ENCODE results near the gene THSD7B.

The THSD7B gene

GRCh38 chr2:137638932-137639331 is 873.6 kb downstream of the THSD7B start:
- H3K9me3 ChIP-seq (ENCODE audit: control insufficient read depth, low read length): no peaks in the 10 kb centered on the region

GRCh38 chr2:137644731-137645130 is 879.4 kb downstream of the THSD7B start:
- H3K4me1 ChIP-seq: no peaks in the 10 kb centered on the region
- no peaks in the 10 kb centered on the region for H3K27me3 ChIP-seq (ENCODE audit: control insufficient read depth, insufficient read depth, low read length)
- TF ChIP-seq CTCF (IDR thresholded peaks at IDR 0.05): no peak
- H3K27ac ChIP-seq: no peak overlapping the region
- no peaks in the 10 kb centered on the region for H3K9me3 ChIP-seq (ENCODE audit: control insufficient read depth, low read length)
- no peak overlapping the region for H3K4me3 ChIP-seq (ENCODE audit: low read depth, low read length)
- no peak overlapping the region for H3K4me2 ChIP-seq (ENCODE audit: low read length)
- H2AFZ ChIP-seq: no peak overlapping the region
- no peaks in the 10 kb centered on the region for H3K79me2 ChIP-seq
- H3K9ac ChIP-seq: no peak overlapping the region
- no peaks in the 10 kb centered on the region for H3K36me3 ChIP-seq (ENCODE audit: control insufficient read depth, insufficient read depth, low read length)

More at GRCh38 chr2:137638932-137639331, 873.6 kb downstream of the THSD7B start:
- TF ChIP-seq CTCF (IDR thresholded peaks at IDR 0.05): no peak
- Histone ChIP-seq H3K4me2 (ENCODE audit: low read length) (no peak overlapping the region), H3K4me1 (no peaks in the 10 kb centered on the region), H3K27me3 (ENCODE audit: control insufficient read depth, insufficient read depth, low read length) (no peaks in the 10 kb centered on the region), H3K36me3 (ENCODE audit: control insufficient read depth, insufficient read depth, low read length) (no peaks in the 10 kb centered on the region), H3K27ac (no peak overlapping the region), H3K9ac (no peak overlapping the region), H2AFZ (no peak overlapping the region), H3K4me3 (ENCODE audit: low read depth, low read length) (no peak overlapping the region), H3K79me2 (no peaks in the 10 kb centered on the region)

- Histone ChIP-seq H3K27ac (no peak overlapping the region), H3K4me3 (ENCODE audit: low read depth, low read length) (no peak overlapping the region)
- no peak for TF ChIP-seq CTCF (IDR thresholded peaks at IDR 0.05)
Measured at GRCh38 chr2:137654046-137654445, 888.7 kb downstream of the THSD7B start.

GRCh38 chr2:137655814-137656213 is 890.5 kb downstream of the THSD7B start:
- H2AFZ ChIP-seq: no peak overlapping the region
- H3K4me3 ChIP-seq (ENCODE audit: low read depth, low read length): no peak overlapping the region
- no peaks in the 10 kb centered on the region for H3K79me2 ChIP-seq
- no peak for TF ChIP-seq CTCF (IDR thresholded peaks at IDR 0.05)
- H3K9me3 ChIP-seq (ENCODE audit: control insufficient read depth, low read length): no peaks in the 10 kb centered on the region
- H3K27ac ChIP-seq: no peak overlapping the region
- H3K36me3 ChIP-seq (ENCODE audit: control insufficient read depth, insufficient read depth, low read length): no peaks in the 10 kb centered on the region
- H3K4me1 ChIP-seq: no peaks in the 10 kb centered on the region
- H3K27me3 ChIP-seq (ENCODE audit: control insufficient read depth, insufficient read depth, low read length): no peaks in the 10 kb centered on the region
- H3K9ac ChIP-seq: no peak overlapping the region
- no peak overlapping the region for H3K4me2 ChIP-seq (ENCODE audit: low read length)

More at GRCh38 chr2:137654046-137654445, 888.7 kb downstream of the THSD7B start:
- H3K9ac ChIP-seq: no peak overlapping the region
- H3K4me2 ChIP-seq (ENCODE audit: low read length): no peak overlapping the region
- no peaks in the 10 kb centered on the region for H3K9me3 ChIP-seq (ENCODE audit: control insufficient read depth, low read length)
- no peaks in the 10 kb centered on the region for H3K36me3 ChIP-seq (ENCODE audit: control insufficient read depth, insufficient read depth, low read length)
- no peaks in the 10 kb centered on the region for H3K4me1 ChIP-seq
- H2AFZ ChIP-seq: no peak overlapping the region
- H3K79me2 ChIP-seq: no peaks in the 10 kb centered on the region
- no peaks in the 10 kb centered on the region for H3K27me3 ChIP-seq (ENCODE audit: control insufficient read depth, insufficient read depth, low read length)

GRCh38 chr2:137658433-137658832 is 893.1 kb downstream of the THSD7B start:
- TF ChIP-seq CTCF (IDR thresholded peaks at IDR 0.05): no peak
- H3K4me3 ChIP-seq (ENCODE audit: low read depth, low read length): no peak overlapping the region

More at GRCh38 chr2:137658433-137658832, 893.1 kb downstream of the THSD7B start:
- H3K9ac ChIP-seq: no peak overlapping the region
- H3K27me3 ChIP-seq (ENCODE audit: control insufficient read depth, insufficient read depth, low read length): no peaks in the 10 kb centered on the region
- no peaks in the 10 kb centered on the region for H3K36me3 ChIP-seq (ENCODE audit: control insufficient read depth, insufficient read depth, low read length)
- no peak overlapping the region for H2AFZ ChIP-seq
- H3K4me2 ChIP-seq (ENCODE audit: low read length): no peak overlapping the region
- no peak overlapping the region for H3K27ac ChIP-seq
- H3K4me1 ChIP-seq: no peaks in the 10 kb centered on the region
- H3K9me3 ChIP-seq (ENCODE audit: control insufficient read depth, low read length): no peaks in the 10 kb centered on the region
- no peaks in the 10 kb centered on the region for H3K79me2 ChIP-seq
